Sigmoid colon (tissue), 3 donors: ENCODE results near the gene IGFL3.

Experiments used
- CTCF ChIP-seq, 4 experiments: fragments of 450-650 bp in 3 of 4; fragments of 200-600 bp in 1 of 4; IDR thresholded peaks; one replicate each; pipeline ENCODE4 v1.5.1; 2016 to 2019; ENCODE audit warnings: antibody characterized with exemption in 4 of 4, mild to moderate bottlenecking in 3 of 4, moderate library complexity in 2 of 4
- POLR2A ChIP-seq, 2 donors: fragments of 450-650 bp; IDR thresholded peaks; one replicate each; pipeline ENCODE4 v1.6.1; 2016; ENCODE audit warnings: antibody characterized with exemption in 2 of 2, mild to moderate bottlenecking in 2 of 2, moderate library complexity in 2 of 2

- TF ChIP-seq POLR2A (IDR thresholded peaks at IDR 0.05): no peak
- TF ChIP-seq CTCF (IDR thresholded peaks at IDR 0.05): no peak
These were observed 44.9 kb downstream of the IGFL3 start for GRCh38 chr19:46079576-46079975.
